Measurements from ENCODE around the gene FCRL6. TPM values are rescaled to one million over a fixed set of nuclear protein-coding genes. Genes with fewer than 3 reads are reported as not detected.

The FCRL6 gene
- total RNA-seq, 3 donors from 2014 or later (not counting 1 experiment from before 2014, with no cell fraction given), result 138 to 309 (median 298) TPM

GRCh38 chr1:159791031-159791430 is 11.1 kb upstream of the FCRL6 start:
- DNase-seq (no peak), ATAC-seq (no peak)
- whole genome bisulfite sequencing (ENCODE audit: insufficient coverage), result 58% methylated on average over 3 of the region's 3 CpGs
- H3K27me3 ChIP-seq (ENCODE audit: control insufficient read depth, insufficient read depth, low read length), result no peaks in the 10 kb centered on the region
- H3K27ac Mint-ChIP-seq, result no peak overlapping the region
- no peak overlapping the region for H3K4me3 Mint-ChIP-seq
- intact Hi-C loops (cut with micrococcal nuclease), result no loop called here
- no peaks in the 10 kb centered on the region for H3K9me3 ChIP-seq (ENCODE audit: control insufficient read depth, insufficient read depth, low read length)
- peaks cover 0 to 9% of the 10 kb centered on the region in 2 donors for H3K27me3 Mint-ChIP-seq (ENCODE audit: low read depth in 2 of 2)
- no peaks in the 10 kb centered on the region for H3K9me3 Mint-ChIP-seq
- no peak for TF ChIP-seq CTCF (IDR thresholded peaks at IDR 0.05)
- no peak overlapping the region for H3K4me3 ChIP-seq (ENCODE audit: low read length)
- H3K4me1 Mint-ChIP-seq, result no peaks in the 10 kb centered on the region
- H3K36me3 ChIP-seq (ENCODE audit: control insufficient read depth, insufficient read depth, low read length), result no peaks in the 10 kb centered on the region
- no peak overlapping the region for H3K27ac ChIP-seq (ENCODE audit: low read length)
- H3K4me1 ChIP-seq (ENCODE audit: control insufficient read depth, insufficient read depth, low read length), result no peaks in the 10 kb centered on the region
- no peaks in the 10 kb centered on the region for H3K36me3 Mint-ChIP-seq

- H3K4me1 Mint-ChIP-seq, result no peaks in the 10 kb centered on the region
- TF ChIP-seq CTCF (IDR thresholded peaks at IDR 0.05), result no peak
- Histone ChIP-seq H3K36me3 (ENCODE audit: control insufficient read depth, insufficient read depth, low read length) (no peaks in the 10 kb centered on the region), H3K4me1 (ENCODE audit: control insufficient read depth, insufficient read depth, low read length) (no peaks in the 10 kb centered on the region), H3K9me3 (ENCODE audit: control insufficient read depth, insufficient read depth, low read length) (no peaks in the 10 kb centered on the region), H3K4me3 (ENCODE audit: low read length) (no peak overlapping the region), H3K27ac (ENCODE audit: low read length) (no peak overlapping the region), H3K27me3 (ENCODE audit: control insufficient read depth, insufficient read depth, low read length) (no peaks in the 10 kb centered on the region)
- 34% methylated on average over 3 of the region's 3 CpGs for WGBS (ENCODE audit: insufficient coverage)
- H3K4me3 Mint-ChIP-seq, result no peak overlapping the region
- intact Hi-C loops (cut with micrococcal nuclease), result no loop called here
- ATAC-seq (no peak), DNase-seq (no peak)
- H3K9me3 Mint-ChIP-seq, result no peaks in the 10 kb centered on the region
- no peak overlapping the region for H3K27ac Mint-ChIP-seq
- no peaks in the 10 kb centered on the region for H3K36me3 Mint-ChIP-seq
- peaks cover 0 to 11% of the 10 kb centered on the region in 2 donors for H3K27me3 Mint-ChIP-seq (ENCODE audit: low read depth in 2 of 2)
Observed at GRCh38 chr1:159791461-159791860, 10.7 kb upstream of the FCRL6 start.

- Mint-ChIP-seq H3K4me3 (no peak overlapping the region), H3K9me3 (no peaks in the 10 kb centered on the region), H3K36me3 (no peaks in the 10 kb centered on the region), H3K27me3 (ENCODE audit: low read depth in 2 of 2) (peaks cover 0 to 18% of the 10 kb centered on the region in 2 donors), H3K27ac (no peak overlapping the region), H3K4me1 (peaks cover 22 to 25% of the 10 kb centered on the region in 2 donors)
- DNase-seq (no peak), ATAC-seq (no peak)
- 88% methylated on average over 5 of the region's 5 CpGs for WGBS (ENCODE audit: insufficient coverage)
- Histone ChIP-seq H3K4me3 (ENCODE audit: low read length) (no peak overlapping the region), H3K4me1 (ENCODE audit: control insufficient read depth, insufficient read depth, low read length) (peaks cover 19% of the 10 kb centered on the region), H3K36me3 (ENCODE audit: control insufficient read depth, insufficient read depth, low read length) (no peaks in the 10 kb centered on the region), H3K9me3 (ENCODE audit: control insufficient read depth, insufficient read depth, low read length) (no peaks in the 10 kb centered on the region), H3K27me3 (ENCODE audit: control insufficient read depth, insufficient read depth, low read length) (no peaks in the 10 kb centered on the region), H3K27ac (ENCODE audit: low read length) (no peak overlapping the region)
- intact Hi-C loops (cut with micrococcal nuclease), result no loop called here
- no peak for TF ChIP-seq CTCF (IDR thresholded peaks at IDR 0.05)
Observed at GRCh38 chr1:159795534-159795933, 6.6 kb upstream of the FCRL6 start.

- TF ChIP-seq CTCF (IDR thresholded peaks at IDR 0.05), result peak; percentile 77
- Histone ChIP-seq H3K27ac (ENCODE audit: low read length) (no peak overlapping the region), H3K9me3 (ENCODE audit: control insufficient read depth, insufficient read depth, low read length) (no peaks in the 10 kb centered on the region), H3K4me3 (ENCODE audit: low read length) (no peak overlapping the region), H3K27me3 (ENCODE audit: control insufficient read depth, insufficient read depth, low read length) (no peaks in the 10 kb centered on the region), H3K4me1 (ENCODE audit: control insufficient read depth, insufficient read depth, low read length) (peaks cover 49% of the 10 kb centered on the region), H3K36me3 (ENCODE audit: control insufficient read depth, insufficient read depth, low read length) (no peaks in the 10 kb centered on the region)
- Mint-ChIP-seq H3K4me3 (no peak overlapping the region), H3K9me3 (no peaks in the 10 kb centered on the region), H3K36me3 (no peaks in the 10 kb centered on the region), H3K27ac (peak overlapping the region; percentile 27 to 90), H3K4me1 (peaks cover 55 to 58% of the 10 kb centered on the region in 2 donors), H3K27me3 (ENCODE audit: low read depth in 2 of 2) (peaks cover 0 to 13% of the 10 kb centered on the region in 2 donors)
- WGBS (ENCODE audit: insufficient coverage), result 5% methylated on average over 2 of the region's 2 CpGs
- DNase-seq (peak; percentile 29 to 79), ATAC-seq (peak in 1 of 3 donors; percentile 25)
- intact Hi-C loops (cut with micrococcal nuclease), result loop anchor here (1.0 kb wide), 2 partner anchors 18 to 92 kb away; no protein-coding TSS in a partner anchor
Observed at GRCh38 chr1:159798893-159799292, 3.3 kb upstream of the FCRL6 start.

Data from natural killer cell (primary cell).